ENCODE measurements around the gene ZNF837.

ZNF837 gene

DNA sequence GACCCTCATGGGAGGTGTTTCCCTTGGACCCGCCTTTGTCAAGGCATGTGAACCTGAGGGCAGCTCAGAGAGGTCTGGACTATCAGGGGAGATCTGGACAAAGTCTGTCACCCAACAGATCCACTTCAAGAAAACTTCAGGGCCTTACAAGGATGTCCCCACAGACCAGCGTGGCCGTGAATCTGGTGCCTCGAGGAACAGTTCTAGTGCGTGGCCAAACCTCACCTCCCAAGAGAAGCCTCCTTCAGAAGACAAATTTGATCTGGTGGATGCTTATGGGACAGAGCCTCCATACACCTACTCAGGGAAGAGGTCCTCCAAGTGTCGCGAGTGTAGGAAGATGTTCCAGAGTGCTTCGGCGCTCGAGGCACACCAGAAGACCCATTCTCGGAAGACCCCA is 42.5 kb downstream of the ZNF837 start:
- TF ChIP-seq, protein P1, sequence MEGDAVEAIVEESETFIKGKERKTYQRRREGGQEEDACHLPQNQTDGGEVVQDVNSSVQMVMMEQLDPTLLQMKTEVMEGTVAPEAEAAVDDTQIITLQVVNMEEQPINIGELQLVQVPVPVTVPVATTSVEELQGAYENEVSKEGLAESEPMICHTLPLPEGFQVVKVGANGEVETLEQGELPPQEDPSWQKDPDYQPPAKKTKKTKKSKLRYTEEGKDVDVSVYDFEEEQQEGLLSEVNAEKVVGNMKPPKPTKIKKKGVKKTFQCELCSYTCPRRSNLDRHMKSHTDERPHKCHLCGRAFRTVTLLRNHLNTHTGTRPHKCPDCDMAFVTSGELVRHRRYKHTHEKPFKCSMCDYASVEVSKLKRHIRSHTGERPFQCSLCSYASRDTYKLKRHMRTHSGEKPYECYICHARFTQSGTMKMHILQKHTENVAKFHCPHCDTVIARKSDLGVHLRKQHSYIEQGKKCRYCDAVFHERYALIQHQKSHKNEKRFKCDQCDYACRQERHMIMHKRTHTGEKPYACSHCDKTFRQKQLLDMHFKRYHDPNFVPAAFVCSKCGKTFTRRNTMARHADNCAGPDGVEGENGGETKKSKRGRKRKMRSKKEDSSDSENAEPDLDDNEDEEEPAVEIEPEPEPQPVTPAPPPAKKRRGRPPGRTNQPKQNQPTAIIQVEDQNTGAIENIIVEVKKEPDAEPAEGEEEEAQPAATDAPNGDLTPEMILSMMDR (IDR thresholded peaks at IDR 0.05; ENCODE audit: control insufficient read depth, insufficient read depth, low read depth, low read length, missing control alignments), result no peak
- no peak overlapping the region for H3K4me3 ChIP-seq (ENCODE audit: control insufficient read depth, low read depth, low read length)
- DNase-seq (ENCODE audit: low read depth), result no peak

DNA sequence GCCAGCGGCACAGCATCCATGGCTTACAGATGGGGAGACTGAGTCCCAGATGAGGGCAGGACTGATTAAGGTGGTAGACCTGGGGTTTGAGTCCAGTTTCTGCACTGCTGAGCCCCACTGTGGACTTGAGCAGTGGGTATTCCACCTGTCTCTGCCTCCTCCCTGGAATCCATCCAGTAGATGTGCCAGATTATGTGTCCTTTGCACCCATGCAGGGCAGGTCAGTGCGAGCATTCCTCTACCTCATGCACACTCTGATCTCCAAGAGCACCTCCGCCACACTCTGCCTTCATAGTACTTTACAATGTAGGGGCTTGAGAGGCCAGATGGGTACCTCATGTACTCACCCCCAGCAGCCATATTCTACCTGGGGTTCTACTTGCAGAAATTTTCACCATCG is 44.0 kb downstream of the ZNF837 start:
- DNase-seq (ENCODE audit: low read depth), result no peak
- no peak overlapping the region for H3K4me3 ChIP-seq (ENCODE audit: control insufficient read depth, low read depth, low read length)
- TF ChIP-seq, protein P1 (IDR thresholded peaks at IDR 0.05; ENCODE audit: control insufficient read depth, insufficient read depth, low read depth, low read length, missing control alignments), result no peak

DNA sequence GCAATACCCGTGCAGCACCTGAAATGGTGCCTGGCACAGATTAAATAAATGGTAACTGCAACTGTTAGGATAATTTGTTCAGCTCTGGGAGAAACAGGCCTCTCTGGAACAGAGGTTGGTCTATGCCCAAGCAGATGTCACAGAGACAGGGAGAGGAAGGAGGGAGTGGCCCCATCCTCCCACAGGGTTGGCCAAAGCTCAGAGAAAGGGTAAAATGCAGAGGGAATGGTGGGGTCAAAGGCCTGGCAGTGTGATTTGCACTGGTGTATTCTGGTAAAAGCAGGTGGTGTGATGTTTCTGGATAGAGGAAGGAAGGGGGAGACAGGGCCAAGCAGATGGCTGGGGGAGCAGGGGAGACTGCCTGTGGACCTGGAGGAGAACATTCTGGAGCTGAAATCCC is 44.6 kb downstream of the ZNF837 start:
- no peak for DNase-seq (ENCODE audit: low read depth)
- no peak overlapping the region for H3K4me3 ChIP-seq (ENCODE audit: control insufficient read depth, low read depth, low read length)
- TF ChIP-seq, protein P1 (IDR thresholded peaks at IDR 0.05; ENCODE audit: control insufficient read depth, insufficient read depth, low read depth, low read length, missing control alignments), result no peak

DNA sequence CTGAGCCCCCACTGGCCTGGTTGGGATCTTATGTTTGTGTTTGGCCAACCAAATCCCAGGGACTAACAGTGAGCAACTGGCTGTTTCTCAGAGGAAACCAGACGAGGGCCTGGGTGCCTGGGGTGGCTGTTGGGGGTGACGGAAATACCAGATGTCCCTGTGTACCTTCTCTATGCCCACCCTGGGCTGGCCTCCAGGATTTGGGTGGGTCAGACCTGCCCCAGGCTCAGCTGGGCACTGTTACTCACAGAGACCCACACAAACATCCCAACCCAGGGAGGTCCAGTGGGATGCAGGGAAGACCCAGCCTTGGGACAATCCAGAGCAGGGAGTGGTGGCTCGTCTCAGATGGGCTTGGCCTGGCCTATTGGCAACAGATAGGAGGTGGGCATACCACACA is 45.2 kb downstream of the ZNF837 start:
- H3K4me3 ChIP-seq (ENCODE audit: control insufficient read depth, low read depth, low read length), result no peak overlapping the region
- TF ChIP-seq, protein P1 (IDR thresholded peaks at IDR 0.05; ENCODE audit: control insufficient read depth, insufficient read depth, low read depth, low read length, missing control alignments), result no peak
- DNase-seq (ENCODE audit: low read depth), result no peak

DNA sequence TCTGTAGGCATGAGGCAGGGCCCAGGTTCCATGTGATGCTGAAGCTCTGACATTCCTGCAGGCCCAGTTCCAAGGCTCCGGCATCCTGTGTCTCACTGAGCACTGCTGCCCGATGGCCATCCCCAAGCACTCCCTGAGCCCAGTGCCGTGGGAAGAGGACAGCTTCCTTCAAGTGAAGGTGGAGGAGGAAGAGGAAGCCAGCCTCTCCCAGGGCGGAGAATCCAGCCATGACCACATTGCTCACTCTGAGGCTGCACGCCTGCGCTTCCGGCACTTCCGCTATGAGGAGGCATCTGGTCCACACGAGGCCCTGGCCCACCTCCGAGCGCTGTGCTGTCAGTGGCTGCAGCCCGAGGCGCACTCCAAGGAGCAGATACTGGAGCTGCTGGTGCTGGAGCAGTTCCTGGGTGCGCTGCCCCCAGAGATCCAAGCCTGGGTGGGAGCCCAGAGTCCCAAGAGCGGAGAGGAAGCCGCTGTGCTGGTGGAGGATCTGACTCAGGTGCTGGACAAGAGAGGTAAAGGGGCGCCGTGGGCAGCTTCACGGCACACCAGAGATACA is 46.1 kb downstream of the ZNF837 start:
- DNase-seq (ENCODE audit: low read depth), result no peak
- TF ChIP-seq, protein P1 (IDR thresholded peaks at IDR 0.05; ENCODE audit: control insufficient read depth, insufficient read depth, low read depth, low read length, missing control alignments), result no peak
- no peak overlapping the region for H3K4me3 ChIP-seq (ENCODE audit: control insufficient read depth, low read depth, low read length)

DNA sequence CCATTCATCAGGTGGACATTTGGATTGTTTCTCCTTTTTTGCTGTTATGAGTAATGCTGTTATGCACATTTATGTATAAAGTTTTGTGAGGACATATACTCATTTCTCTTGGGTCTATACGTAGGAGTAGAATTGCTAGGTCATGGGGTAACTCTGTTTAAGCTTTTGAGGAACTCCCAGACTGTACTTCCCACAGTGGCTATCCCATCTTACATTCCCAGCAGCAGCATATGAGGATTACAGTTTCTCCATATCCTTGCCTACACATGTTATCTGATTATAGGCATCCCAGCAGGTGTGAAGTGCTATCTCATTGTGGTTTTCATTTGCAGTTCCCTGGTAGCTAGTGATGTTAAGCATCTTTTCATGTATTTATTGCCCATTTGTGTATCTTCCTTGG is 48.1 kb downstream of the ZNF837 start:
- H3K4me3 ChIP-seq (ENCODE audit: control insufficient read depth, low read depth, low read length), result no peak overlapping the region
- no peak for DNase-seq (ENCODE audit: low read depth)
- TF ChIP-seq, protein P1 (IDR thresholded peaks at IDR 0.05; ENCODE audit: control insufficient read depth, insufficient read depth, low read depth, low read length, missing control alignments), result no peak

DNA sequence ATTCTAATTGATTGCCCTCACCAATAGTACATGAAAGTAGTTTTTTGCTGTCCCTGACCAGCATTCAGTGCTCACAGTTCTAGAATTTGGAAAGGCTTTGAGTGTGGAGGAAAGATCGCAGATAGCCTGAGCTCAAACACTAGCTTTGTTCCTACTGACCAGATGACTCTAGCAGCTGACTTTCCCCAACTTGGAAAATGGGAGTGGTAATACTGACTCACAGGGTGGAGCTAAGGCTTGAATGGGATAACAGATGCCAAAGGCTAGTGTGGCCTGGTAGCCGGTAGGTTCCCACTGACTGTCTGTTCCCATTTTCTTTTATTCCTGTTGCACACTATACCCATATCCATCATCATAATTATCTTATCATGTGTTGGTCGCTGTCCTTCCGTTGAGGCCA is 50.4 kb downstream of the ZNF837 start:
- H3K4me3 ChIP-seq (ENCODE audit: control insufficient read depth, low read depth, low read length), result no peak overlapping the region
- no peak for DNase-seq (ENCODE audit: low read depth)
- TF ChIP-seq, protein P1 (IDR thresholded peaks at IDR 0.05; ENCODE audit: control insufficient read depth, insufficient read depth, low read depth, low read length, missing control alignments), result no peak

All from AG09309 (cell line).